H1 (cell line): Measurements from ENCODE around the gene PDE3A. TPM values are rescaled to one million over a fixed set of nuclear protein-coding genes. Genes with fewer than 3 reads are reported as not detected.

Source experiments
- CTCF ChIA-PET: fragments of 300-600 bp; sonication (Branson Sonifier 250); formaldehyde crosslinking; loops from one replicate; lab custom pipeline; 2021; ENCODE audit not compliant: partially characterized antibody; lab: Charles Lee
- POLR2A ChIA-PET: fragments of 300-600 bp; sonication (Branson Sonifier 250); formaldehyde crosslinking; loops from one replicate; lab custom pipeline; 2021; ENCODE audit warnings: inconsistent platforms; ENCODE audit not compliant: partially characterized antibody; lab: Charles Lee
- DNase-seq, 2 experiments: peaks; one replicate each; pipeline versions ENCODE4 v3.0.0 to v3.0.0-alpha.2; 2010 to 2022; ENCODE audit warnings: low spot score in 2 of 2, low read depth in 1 of 2, mixed read lengths in 1 of 2
- FAIRE-seq: peaks from 2 replicates; lab custom pipeline; 2011; peaks lifted over from hg19 to GRCh38; lab: Jason Lieb, UNC
- H2AFZ ChIP-seq: 2 replicates; pipeline ENCODE4 v1.8.1; 2012; ENCODE audit warnings: low read length, inconsistent platforms
- H2AK5ac ChIP-seq: 2 replicates; pipeline ENCODE4 v1.6.1; 2013; ENCODE audit warnings: low read depth, low read length
- H2BK120ac ChIP-seq: replicated peaks from 2 replicates; pipeline ENCODE3; 2013; ENCODE audit warnings: low read depth, low read length, inconsistent platforms
- H2BK12ac ChIP-seq: 2 replicates; pipeline ENCODE4 v1.6.1; 2013; ENCODE audit warnings: low read depth, low read length
- H2BK15ac ChIP-seq: 2 replicates; pipeline ENCODE4 v1.6.1; 2013; ENCODE audit warnings: low read length
- H2BK20ac ChIP-seq: 2 replicates; pipeline ENCODE4 v1.6.1; 2013; ENCODE audit warnings: low read length
- H2BK5ac ChIP-seq: 2 replicates; pipeline ENCODE4 v1.6.1; 2013; ENCODE audit warnings: low read depth, low read length
- H3K14ac ChIP-seq: 2 replicates; pipeline ENCODE4 v1.6.1; 2013; ENCODE audit warnings: inconsistent platforms; ENCODE audit not compliant: insufficient read length
- H3K18ac ChIP-seq: 2 replicates; pipeline ENCODE4 v1.6.1; 2013; ENCODE audit warnings: low read length; ENCODE audit errors: extremely low read depth
- H3K23ac ChIP-seq: 2 replicates; pipeline ENCODE4 v1.6.1; 2013; ENCODE audit warnings: inconsistent platforms; ENCODE audit not compliant: insufficient read length
- H3K23me2 ChIP-seq: 2 replicates; pipeline ENCODE4 v1.6.1; 2013; ENCODE audit warnings: low read depth, low read length
- H3K27ac ChIP-seq: 2 replicates; pipeline ENCODE4 v1.6.1; 2011; ENCODE audit warnings: low read depth, low read length, inconsistent platforms
- H3K27me3 ChIP-seq, 4 experiments: replicated peaks in 1 of 4; 1 replicate in 1 of 4; 2 replicates in 3 of 4; pipeline versions ENCODE4 v1.6.1 to v1.8.1; 2011 to 2013; ENCODE audit warnings: low read length in 3 of 4, mild to moderate bottlenecking in 3 of 4, inconsistent platforms in 2 of 4, mixed read lengths in 2 of 4, moderate library complexity in 1 of 4; ENCODE audit not compliant: control insufficient read depth in 3 of 4, insufficient read depth in 3 of 4; ENCODE audit errors: extremely low read depth in 1 of 4
- H3K36me3 ChIP-seq, 4 experiments: 2 replicates each; pipeline versions ENCODE4 v1.6.1 to v1.8.1; 2011 to 2013; ENCODE audit warnings: mild to moderate bottlenecking in 4 of 4, low read length in 3 of 4, moderate library complexity in 2 of 4, control low read depth in 1 of 4, inconsistent platforms in 1 of 4; ENCODE audit not compliant: insufficient read depth in 4 of 4, control insufficient read depth in 2 of 4
- H3K4ac ChIP-seq: replicated peaks from 2 replicates; pipeline ENCODE3; 2013; ENCODE audit warnings: low read length, low read depth, mixed read lengths, inconsistent platforms; ENCODE audit not compliant: insufficient read length
- H3K4me1 ChIP-seq, 4 experiments: replicated peaks in 1 of 4; 1 replicate in 1 of 4; 2 replicates in 3 of 4; pipeline versions ENCODE4 v1.6.1 to v1.8.1; 2011 to 2013; ENCODE audit warnings: low read length in 3 of 4, inconsistent platforms in 2 of 4, mixed read lengths in 1 of 4; ENCODE audit not compliant: insufficient read depth in 4 of 4, control insufficient read depth in 3 of 4
- H3K4me2 ChIP-seq, 2 experiments: 2 replicates each; pipeline versions ENCODE4 v1.6.1 to v1.8.1; 2011 to 2013; ENCODE audit warnings: low read depth in 2 of 2, low read length in 2 of 2, control low read depth in 1 of 2, inconsistent platforms in 1 of 2, mild to moderate bottlenecking in 1 of 2; ENCODE audit not compliant: insufficient read depth in 1 of 2
- H3K4me3 ChIP-seq, 4 experiments: fragments of 200-600, 300-600 bp in 1 of 4; sonication (generic), shearing (Covaris generic), sonication (Bioruptor Twin) in 1 of 4; 2 replicates each; pipeline versions ENCODE4 v1.5.1 to v1.8.1; 2011 to 2016; ENCODE audit warnings: low read length in 4 of 4, low read depth in 3 of 4, control low read depth in 2 of 4, inconsistent platforms in 2 of 4, mild to moderate bottlenecking in 2 of 4, mixed read lengths in 1 of 4, moderate library complexity in 1 of 4; ENCODE audit not compliant: insufficient read depth in 2 of 4; ENCODE audit errors: extremely low read depth in 1 of 4
- H3K56ac ChIP-seq: replicated peaks from 2 replicates; pipeline ENCODE3; 2013; ENCODE audit warnings: low read depth, mild to moderate bottlenecking, mixed read lengths, low read length, inconsistent platforms; ENCODE audit not compliant: insufficient read length
- H3K79me1 ChIP-seq: 2 replicates; pipeline ENCODE4 v1.6.1; 2013; ENCODE audit warnings: low read depth, low read length, control low read depth
- H3K79me2 ChIP-seq, 2 experiments: 2 replicates each; pipeline versions ENCODE4 v1.6.1 to v1.8.1; 2012 to 2013; ENCODE audit warnings: low read length in 2 of 2, mild to moderate bottlenecking in 2 of 2, inconsistent platforms in 1 of 2; ENCODE audit not compliant: insufficient read depth in 2 of 2, control insufficient read depth in 1 of 2
- H3K9ac ChIP-seq, 4 experiments: replicated peaks in 1 of 4; 1 replicate in 1 of 4; 2 replicates in 3 of 4; pipeline versions ENCODE4 v1.6.1 to v1.8.1; 2011 to 2013; ENCODE audit warnings: low read depth in 3 of 4, low read length in 3 of 4, control low read depth in 2 of 4, mild to moderate bottlenecking in 2 of 4, moderate library complexity in 2 of 4, inconsistent platforms in 1 of 4; ENCODE audit errors: extremely low read depth in 1 of 4
- H3K9me3 ChIP-seq, 2 experiments: 2 replicates each; pipeline versions ENCODE4 v1.6.1 to v1.8.1; 2012 to 2013; ENCODE audit warnings: mild to moderate bottlenecking in 2 of 2, moderate library complexity in 2 of 2, control low read depth in 1 of 2, inconsistent platforms in 1 of 2, low read depth in 1 of 2, low read length in 1 of 2, mixed read lengths in 1 of 2; ENCODE audit not compliant: insufficient read depth in 2 of 2
- H4K20me1 ChIP-seq, 2 experiments: replicated peaks in 1 of 2; 2 replicates each; pipeline versions ENCODE3 to v1.8.1; 2011 to 2013; ENCODE audit warnings: inconsistent platforms in 2 of 2, low read length in 2 of 2, mild to moderate bottlenecking in 1 of 2; ENCODE audit not compliant: insufficient read depth in 2 of 2, control insufficient read depth in 1 of 2
- H4K5ac ChIP-seq: 2 replicates; pipeline ENCODE4 v1.6.1; 2013; ENCODE audit warnings: low read length, low read depth, mixed read lengths, inconsistent platforms; ENCODE audit not compliant: insufficient read length
- H4K8ac ChIP-seq: 2 replicates; pipeline ENCODE4 v1.8.0; 2013; ENCODE audit warnings: mild to moderate bottlenecking, moderate library complexity, low read length, inconsistent platforms; ENCODE audit not compliant: insufficient read depth; ENCODE audit errors: extremely low read depth
- H4K91ac ChIP-seq: replicated peaks from 2 replicates; pipeline ENCODE3; 2013; ENCODE audit warnings: low read length, mixed read lengths, inconsistent platforms; ENCODE audit not compliant: insufficient read length
- CHD1 ChIP-seq: IDR thresholded peaks from 2 replicates; pipeline ENCODE4 v1.6.1; 2012; ENCODE audit warnings: low read depth, low read length, improper control_type of control experiment
- E2F6 ChIP-seq: IDR thresholded peaks from 2 replicates; pipeline ENCODE4 v1.6.1; 2012; ENCODE audit warnings: inconsistent platforms
- HDAC2 ChIP-seq, 2 experiments: fragments of 300-600 bp in 1 of 2; sonication (generic) in 1 of 2; IDR thresholded peaks; 2 replicates each; pipeline ENCODE4 v1.6.1; 2011 to 2012; ENCODE audit warnings: low read depth in 2 of 2, low read length in 2 of 2, mild to moderate bottlenecking in 2 of 2, moderate library complexity in 2 of 2, borderline replicate concordance in 1 of 2, inconsistent platforms in 1 of 2
- HDAC6 ChIP-seq: IDR thresholded peaks from one replicate; pipeline ENCODE4 v1.7.1; 2012; ENCODE audit warnings: low read depth, mild to moderate bottlenecking, inconsistent platforms, low read length, moderate library complexity
- POLR2AphosphoS5 ChIP-seq: IDR thresholded peaks from 2 replicates; pipeline ENCODE4 v1.6.1; 2011; ENCODE audit warnings: low read depth, low read length
- RAD21 ChIP-seq, 2 experiments: IDR thresholded peaks in 1 of 2; conservative IDR thresholded peaks in 1 of 2; 2 replicates each; pipeline ENCODE4 v1.6.1; 2011; ENCODE audit warnings: low read depth in 2 of 2, low read length in 2 of 2, improper control_type of control experiment in 1 of 2, inconsistent platforms in 1 of 2, mild to moderate bottlenecking in 1 of 2, moderate library complexity in 1 of 2
- RNF2 ChIP-seq: fragments of 200-900, 300-1000 bp; sonication (generic); IDR thresholded peaks from 2 replicates; pipeline ENCODE4 v1.7.1; 2016; ENCODE audit warnings: borderline replicate concordance, low read depth, mild to moderate bottlenecking, antibody characterized with exemption, low read length; ENCODE audit not compliant: poor library complexity, severe bottlenecking; ENCODE audit errors: missing control alignments
- SP2 ChIP-seq: IDR thresholded peaks from 2 replicates; pipeline ENCODE4 v1.6.1; 2012; ENCODE audit warnings: mild to moderate bottlenecking, low read length, inconsistent platforms
- TAF1 ChIP-seq: IDR thresholded peaks from 2 replicates; pipeline ENCODE4 v1.6.1; 2011; ENCODE audit warnings: mild to moderate bottlenecking, low read depth, low read length
- YY1 ChIP-seq: IDR thresholded peaks from 2 replicates; pipeline ENCODE4 v1.6.1; 2011; ENCODE audit warnings: low read depth, mild to moderate bottlenecking, low read length
- WGBS, 2 experiments: shearing (Covaris generic) in 1 of 2; methylation state at CpG; one replicate each; pipeline versions ENCODE4 v1.1.6 to v1.1.7; 2013 to 2015; ENCODE audit warnings: low lambda C conversion rate in 2 of 2, mixed read lengths in 2 of 2, inconsistent platforms in 1 of 2, low coverage in 1 of 2, missing lambda C conversion rate in 1 of 2; ENCODE audit not compliant: insufficient replicate concordance in 2 of 2, insufficient coverage in 1 of 2, insufficient read length in 1 of 2; ENCODE audit errors: extremely low coverage in 1 of 2, missing lambda C conversion rate in 1 of 2; 5-methylcytosine and 5-hydroxymethylcytosine counted together
- polyA plus RNA-seq, 7 experiments: library from polyadenylated mRNA; depleted of rRNA in 3 of 7; stranded (reverse) in 5 of 7; unstranded in 2 of 7; fragments of >200 nt in 5 of 7; fragments of 200-250 nt in 2 of 7; gene quantifications; 1 replicate in 5 of 7; 2 replicates in 1 of 7; 4 replicates in 1 of 7; pipeline versions ENCODE4 v1.2.1 to v1.2.3, GENCODE V29; 2011 to 2013; ENCODE audit warnings: missing spikeins in 2 of 7, mixed read lengths in 2 of 7
- total RNA-seq: library from RNA; stranded (reverse); fragmentation: NEBNext Ultra II Directional; extraction: Animal tissue kit (Norgen Biotek cat#: 25700); gene quantifications from 2 replicates; pipeline ENCODE4 v1.2.1, GENCODE V29; 2021

PDE3A gene
- total and polyA plus RNA-seq, 2 of the 8 experiments (the other 6 are each of a cell fraction or from before 2014, with no cell fraction given): 1.4 to 3.4 TPM

DNA sequence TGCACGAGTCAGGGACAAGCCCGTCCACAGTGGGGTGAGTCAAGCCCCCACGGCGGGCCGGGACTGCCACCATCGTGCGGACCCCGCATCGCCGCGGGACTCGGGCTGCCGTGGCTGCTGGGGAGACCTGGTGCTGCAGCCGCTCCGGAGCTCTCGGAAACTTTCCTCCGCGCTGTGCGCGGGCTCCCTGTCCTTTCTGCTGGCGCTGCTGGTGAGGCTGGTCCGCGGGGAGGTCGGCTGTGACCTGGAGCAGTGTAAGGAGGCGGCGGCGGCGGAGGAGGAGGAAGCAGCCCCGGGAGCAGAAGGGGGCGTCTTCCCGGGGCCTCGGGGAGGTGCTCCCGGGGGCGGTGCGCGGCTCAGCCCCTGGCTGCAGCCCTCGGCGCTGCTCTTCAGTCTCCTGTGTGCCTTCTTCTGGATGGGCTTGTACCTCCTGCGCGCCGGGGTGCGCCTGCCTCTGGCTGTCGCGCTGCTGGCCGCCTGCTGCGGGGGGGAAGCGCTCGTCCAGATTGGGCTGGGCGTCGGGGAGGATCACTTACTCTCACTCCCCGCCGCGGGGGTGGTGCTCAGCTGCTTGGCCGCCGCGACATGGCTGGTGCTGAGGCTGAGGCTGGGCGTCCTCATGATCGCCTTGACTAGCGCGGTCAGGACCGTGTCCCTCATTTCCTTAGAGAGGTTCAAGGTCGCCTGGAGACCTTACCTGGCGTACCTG lies 1.1 kb downstream of the PDE3A start:
- Histone ChIP-seq H2BK15ac (no peak overlapping the region; the same call in 1 of the 2 replicates), H3K56ac (peak overlapping the region; percentile 40), H3K9ac (peak overlapping the region in 2 of 4 experiments; percentile 45 to 53; a peak in 3 of 7 replicates), H3K4me2 (peak overlapping the region; percentile 96), H3K4me3 (peak overlapping the region; percentile 77 to 91 (median 86)), H2AFZ (peak overlapping the region; percentile 89), H3K23me2 (peaks cover 15% of the 10 kb centered on the region; the same call in 1 of the 2 replicates), H2BK12ac (0 out of 2 replicates have a peak overlapping the region, but pooled peaks have one; percentile 27), H3K79me2 (no peaks in the 10 kb centered on the region), H2BK120ac (no peak overlapping the region), H4K8ac (peak overlapping the region; percentile 23; the same call in 1 of the 2 replicates), H3K9me3 (no peaks in the 10 kb centered on the region), H2BK5ac (no peak overlapping the region; the same call in 1 of the 2 replicates), H4K91ac (peak overlapping the region; percentile 65), H2BK20ac (no peak overlapping the region), H3K4ac (peak overlapping the region; percentile 83), H3K23ac (no peak overlapping the region), H3K27me3 (no peaks in the 10 kb centered on the region), H3K4me1 (peaks cover 0 to 6% (median 2%) of the 10 kb centered on the region in 4 experiments; a peak in 2 of 7 replicates), H3K27ac (no peak overlapping the region), H3K79me1 (no peaks in the 10 kb centered on the region), H4K20me1 (no peaks in the 10 kb centered on the region), H3K36me3 (no peaks in the 10 kb centered on the region), H3K18ac (peak overlapping the region; percentile 93), H4K5ac (no peak overlapping the region), H3K14ac (no peak overlapping the region), H2AK5ac (no peak overlapping the region)
- ChIA-PET CTCF (interaction anchor here (0.5 to 1.1 kb wide), 4 partner anchors 10 to 179 kb away, joined by 3 read pairs; no protein-coding TSS in a partner anchor), POLR2A (interaction anchor here (1.3 to 2.0 kb wide), 3 partner anchors 10 to 453 kb away, joined by 3 to 9 read pairs (median 4); no protein-coding TSS in a partner anchor)
- no peak for FAIRE-seq
- 2% methylated on average over 42 of the region's 63 CpGs; no CpG with 5 or more reads in 1 of the 2 experiments for WGBS, 2 experiments
- peak; percentile 5 to 85 for DNase-seq
- TF ChIP-seq CHD1 (no peak), POLR2AphosphoS5 (0 out of 2 replicates have a peak, but pooled peaks have one; percentile 39), YY1 (no peak), RNF2 (peak; percentile 25), RAD21 (IDR thresholded peaks at IDR 0.05 in 1 of 2, conservative IDR thresholded peaks at IDR 0.05 in 1 of 2; ENCODE audit: low read depth in 2 of 2, low read length in 2 of 2) (no peak), E2F6 (0 out of 2 replicates have a peak, but pooled peaks have one; percentile 32), TAF1 (peak; percentile 61), HDAC6 (no peak), HDAC2 (IDR thresholded peaks at IDR 0.05; ENCODE audit: borderline replicate concordance in 1 of 2, low read depth in 2 of 2, low read length in 2 of 2) (no peak; a peak in 1 of 4 replicates), SP2 (no peak)
